Liver (tissue), 9 donors: ENCODE results near the gene SLF1. TPM values are rescaled to one million over a fixed set of nuclear protein-coding genes. Genes with fewer than 3 reads are reported as not detected.

Experiments used
- DNase-seq: peaks from one replicate; pipeline ENCODE4 v3.0.0-alpha.2; 2017; ENCODE audit warnings: low spot score
- H3K27ac ChIP-seq, 2 donors: one replicate each; pipeline ENCODE4 v1.7.0; 2013; ENCODE audit warnings: inconsistent platforms in 2 of 2, low read length in 2 of 2, control low read depth in 1 of 2, low read depth in 1 of 2, mild to moderate bottlenecking in 1 of 2
- H3K27me3 ChIP-seq, 4 donors: one replicate each; pipeline versions ENCODE4 v1.6.1 to v1.7.0; 2013; ENCODE audit warnings: low read length in 3 of 4, inconsistent platforms in 1 of 4, mild to moderate bottlenecking in 1 of 4, moderate library complexity in 1 of 4; ENCODE audit not compliant: control insufficient read depth in 4 of 4, insufficient read depth in 4 of 4
- H3K36me3 ChIP-seq, 4 donors: one replicate each; pipeline versions ENCODE4 v1.6.1 to v1.7.0; 2013; ENCODE audit warnings: low read length in 3 of 4, mild to moderate bottlenecking in 3 of 4, low read depth in 1 of 4, moderate library complexity in 1 of 4; ENCODE audit not compliant: control insufficient read depth in 4 of 4, insufficient read depth in 3 of 4
- H3K4me1 ChIP-seq, 4 donors: one replicate each; pipeline versions ENCODE4 v1.6.1 to v1.7.0; 2013; ENCODE audit warnings: low read length in 3 of 4, mild to moderate bottlenecking in 3 of 4, moderate library complexity in 1 of 4; ENCODE audit not compliant: control insufficient read depth in 4 of 4, insufficient read depth in 4 of 4
- H3K4me3 ChIP-seq, 3 donors: one replicate each; pipeline versions ENCODE4 v1.6.1 to v1.7.0; 2013; ENCODE audit warnings: low read length in 3 of 3, control low read depth in 1 of 3, low read depth in 1 of 3, mild to moderate bottlenecking in 1 of 3
- H3K9ac ChIP-seq, 2 donors: one replicate each; pipeline ENCODE4 v1.7.0; 2013; ENCODE audit warnings: low read length in 2 of 2, mild to moderate bottlenecking in 2 of 2, moderate library complexity in 2 of 2, control low read depth in 1 of 2, low read depth in 1 of 2
- H3K9me3 ChIP-seq, 4 donors: one replicate each; pipeline versions ENCODE4 v1.6.1 to v1.7.0; 2013; ENCODE audit warnings: low read length in 3 of 4; ENCODE audit not compliant: control insufficient read depth in 4 of 4
- EGR1 ChIP-seq, 2 donors: IDR thresholded peaks; 2 replicates each; pipeline ENCODE4 v1.6.1; 2016 to 2018; ENCODE audit warnings: antibody characterized with exemption in 2 of 2, low read depth in 2 of 2
- FOXA1 ChIP-seq: IDR thresholded peaks from 2 replicates; pipeline ENCODE4 v1.6.1; 2016; ENCODE audit warnings: antibody characterized with exemption
- FOXA2 ChIP-seq: IDR thresholded peaks from 2 replicates; pipeline ENCODE4 v1.6.1; 2016; ENCODE audit warnings: antibody characterized with exemption
- GABPA ChIP-seq, 2 donors: IDR thresholded peaks in 1 of 2; conservative IDR thresholded peaks in 1 of 2; 2 replicates each; pipeline ENCODE4 v1.6.1; 2016; ENCODE audit warnings: antibody characterized with exemption in 2 of 2, mild to moderate bottlenecking in 1 of 2, moderate library complexity in 1 of 2
- HNF4A ChIP-seq, 2 donors: conservative IDR thresholded peaks; 2 replicates each; pipeline ENCODE4 v1.6.1; 2016; ENCODE audit warnings: antibody characterized with exemption in 2 of 2, mild to moderate bottlenecking in 2 of 2
- HNF4G ChIP-seq: IDR thresholded peaks from 2 replicates; pipeline ENCODE4 v1.6.1; 2016; ENCODE audit warnings: antibody characterized with exemption
- JUND ChIP-seq, 2 donors: IDR thresholded peaks; 2 replicates each; pipeline ENCODE4 v1.6.1; 2016; ENCODE audit warnings: antibody characterized with exemption in 2 of 2
- NR2F2 ChIP-seq: IDR thresholded peaks from 2 replicates; pipeline ENCODE4 v1.6.1; 2016; ENCODE audit warnings: antibody characterized with exemption
- RAD21 ChIP-seq, 2 donors: IDR thresholded peaks; 2 replicates each; pipeline ENCODE4 v1.6.1; 2016; ENCODE audit warnings: antibody characterized with exemption in 2 of 2, mild to moderate bottlenecking in 2 of 2
- RXRA ChIP-seq, 2 donors: IDR thresholded peaks; 2 replicates each; pipeline ENCODE4 v1.6.1; 2017 to 2018; ENCODE audit warnings: antibody characterized with exemption in 2 of 2, mild to moderate bottlenecking in 1 of 2
- SP1 ChIP-seq: IDR thresholded peaks from 2 replicates; pipeline ENCODE4 v1.6.1; 2018; ENCODE audit warnings: antibody characterized with exemption, mild to moderate bottlenecking
- TAF1 ChIP-seq: conservative IDR thresholded peaks from 2 replicates; pipeline ENCODE4 v1.6.1; 2016; ENCODE audit warnings: antibody characterized with exemption, mild to moderate bottlenecking
- YY1 ChIP-seq: IDR thresholded peaks from 2 replicates; pipeline ENCODE4 v1.6.1; 2016; ENCODE audit warnings: antibody characterized with exemption, mild to moderate bottlenecking
- WGBS: extraction: QIAGEN DNeasy Blood & Tissue Kit; methylation state at CpG from one replicate; pipeline ENCODE4 v1.1.7; 2013; 5-methylcytosine and 5-hydroxymethylcytosine counted together
- polyA plus RNA-seq, 2 donors: library from polyadenylated mRNA; stranded (reverse) in 1 of 2; unstranded in 1 of 2; fragments of 200-250 nt in 1 of 2; fragments of >200 nt in 1 of 2; fragmentation: Nextera tagmentation in 1 of 2; extraction: Ambion mirVana in 1 of 2; gene quantifications; one replicate each; pipeline versions ENCODE4 v1.2.1 to v1.2.3, GENCODE V29; 2013 to 2015
- total RNA-seq, 2 donors: library from RNA; depleted of rRNA; stranded (reverse); fragments of >200 nt; gene quantifications; one replicate each; pipeline ENCODE4 v1.2.3, GENCODE V29; 2014
- TF ChIP-seq, protein P1 (sequence below): IDR thresholded peaks from 2 replicates; pipeline ENCODE4 v1.6.1; 2016; ENCODE audit warnings: antibody characterized with exemption
- TF ChIP-seq, protein P2 (sequence below): IDR thresholded peaks from 2 replicates; pipeline ENCODE4 v1.6.1; 2016; ENCODE audit warnings: antibody characterized with exemption
- TF ChIP-seq, protein P3 (sequence below): IDR thresholded peaks from 2 replicates; pipeline ENCODE4 v1.6.1; 2016; ENCODE audit warnings: antibody characterized with exemption
- TF ChIP-seq, protein P4 (sequence below): IDR thresholded peaks from 2 replicates; pipeline ENCODE4 v1.6.1; 2016; ENCODE audit warnings: antibody characterized with exemption, mild to moderate bottlenecking
- TF ChIP-seq, protein P5 (sequence below): fragments of 150-350 bp; IDR thresholded peaks from 2 replicates; pipeline ENCODE4 v1.5.1; 2017; ENCODE audit warnings: improper control_type of control experiment, low read depth, low read length; ENCODE audit not compliant: missing input control
- donor health status: healthy.
- donor health status: healthy.
- donor health status: healthy.
- donor health status: healthy.
- donor health status: healthy.

SLF1 gene
- total and polyA plus RNA-seq, 4 donors: 0.63 to 6.3 (median 2.6) TPM

DNA sequence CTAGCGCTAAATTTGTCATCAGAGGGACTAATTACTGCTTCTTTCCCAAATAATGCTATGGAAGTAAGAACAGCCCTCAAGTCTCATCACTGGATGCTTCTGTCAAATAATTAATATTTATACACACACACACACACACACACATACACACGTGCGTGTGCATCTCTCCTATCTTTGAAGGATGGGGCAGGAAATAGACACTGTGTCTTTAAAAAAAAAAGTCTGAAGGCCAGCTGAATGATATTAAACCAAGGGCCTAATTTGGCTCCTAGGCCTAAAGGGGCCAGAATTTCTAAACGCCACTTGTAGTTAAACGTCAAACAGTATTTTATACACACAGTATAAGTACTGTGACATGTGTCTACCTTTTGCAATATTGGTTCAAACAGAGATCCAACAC lies 3.3 kb downstream of the SLF1 start:
- Histone ChIP-seq H3K4me1 (peaks cover 2 to 42% (median 18%) of the 10 kb centered on the region in 4 donors), H3K9ac (no peak overlapping the region), H3K27me3 (no peaks in the 10 kb centered on the region), H3K9me3 (no peaks in the 10 kb centered on the region), H3K4me3 (no peak overlapping the region), H3K36me3 (no peaks in the 10 kb centered on the region), H3K27ac (no peak overlapping the region)
- 59% methylated on average over 5 of the region's 5 CpGs for WGBS
- TF ChIP-seq EGR1 (IDR thresholded peaks at IDR 0.05; ENCODE audit: low read depth in 2 of 2) (no peak), HNF4G (no peak), JUND (IDR thresholded peaks at IDR 0.05) (no peak), RAD21 (IDR thresholded peaks at IDR 0.05) (no peak), RXRA (IDR thresholded peaks at IDR 0.05) (no peak), HNF4A (conservative IDR thresholded peaks at IDR 0.05) (no peak), FOXA1 (no peak), FOXA2 (no peak), GABPA (IDR thresholded peaks at IDR 0.05 in 1 of 2, conservative IDR thresholded peaks at IDR 0.05 in 1 of 2) (no peak), NR2F2 (no peak), TAF1 (no peak), SP1 (no peak), YY1 (no peak)
- TF ChIP-seq, protein P1, sequence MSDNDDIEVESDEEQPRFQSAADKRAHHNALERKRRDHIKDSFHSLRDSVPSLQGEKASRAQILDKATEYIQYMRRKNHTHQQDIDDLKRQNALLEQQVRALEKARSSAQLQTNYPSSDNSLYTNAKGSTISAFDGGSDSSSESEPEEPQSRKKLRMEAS: no peak
- TF ChIP-seq, protein P2, sequence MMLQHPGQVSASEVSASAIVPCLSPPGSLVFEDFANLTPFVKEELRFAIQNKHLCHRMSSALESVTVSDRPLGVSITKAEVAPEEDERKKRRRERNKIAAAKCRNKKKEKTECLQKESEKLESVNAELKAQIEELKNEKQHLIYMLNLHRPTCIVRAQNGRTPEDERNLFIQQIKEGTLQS: no peak
- TF ChIP-seq, protein P3, sequence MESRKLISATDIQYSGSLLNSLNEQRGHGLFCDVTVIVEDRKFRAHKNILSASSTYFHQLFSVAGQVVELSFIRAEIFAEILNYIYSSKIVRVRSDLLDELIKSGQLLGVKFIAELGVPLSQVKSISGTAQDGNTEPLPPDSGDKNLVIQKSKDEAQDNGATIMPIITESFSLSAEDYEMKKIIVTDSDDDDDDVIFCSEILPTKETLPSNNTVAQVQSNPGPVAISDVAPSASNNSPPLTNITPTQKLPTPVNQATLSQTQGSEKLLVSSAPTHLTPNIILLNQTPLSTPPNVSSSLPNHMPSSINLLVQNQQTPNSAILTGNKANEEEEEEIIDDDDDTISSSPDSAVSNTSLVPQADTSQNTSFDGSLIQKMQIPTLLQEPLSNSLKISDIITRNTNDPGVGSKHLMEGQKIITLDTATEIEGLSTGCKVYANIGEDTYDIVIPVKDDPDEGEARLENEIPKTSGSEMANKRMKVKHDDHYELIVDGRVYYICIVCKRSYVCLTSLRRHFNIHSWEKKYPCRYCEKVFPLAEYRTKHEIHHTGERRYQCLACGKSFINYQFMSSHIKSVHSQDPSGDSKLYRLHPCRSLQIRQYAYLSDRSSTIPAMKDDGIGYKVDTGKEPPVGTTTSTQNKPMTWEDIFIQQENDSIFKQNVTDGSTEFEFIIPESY: no peak
- TF ChIP-seq, protein P4, sequence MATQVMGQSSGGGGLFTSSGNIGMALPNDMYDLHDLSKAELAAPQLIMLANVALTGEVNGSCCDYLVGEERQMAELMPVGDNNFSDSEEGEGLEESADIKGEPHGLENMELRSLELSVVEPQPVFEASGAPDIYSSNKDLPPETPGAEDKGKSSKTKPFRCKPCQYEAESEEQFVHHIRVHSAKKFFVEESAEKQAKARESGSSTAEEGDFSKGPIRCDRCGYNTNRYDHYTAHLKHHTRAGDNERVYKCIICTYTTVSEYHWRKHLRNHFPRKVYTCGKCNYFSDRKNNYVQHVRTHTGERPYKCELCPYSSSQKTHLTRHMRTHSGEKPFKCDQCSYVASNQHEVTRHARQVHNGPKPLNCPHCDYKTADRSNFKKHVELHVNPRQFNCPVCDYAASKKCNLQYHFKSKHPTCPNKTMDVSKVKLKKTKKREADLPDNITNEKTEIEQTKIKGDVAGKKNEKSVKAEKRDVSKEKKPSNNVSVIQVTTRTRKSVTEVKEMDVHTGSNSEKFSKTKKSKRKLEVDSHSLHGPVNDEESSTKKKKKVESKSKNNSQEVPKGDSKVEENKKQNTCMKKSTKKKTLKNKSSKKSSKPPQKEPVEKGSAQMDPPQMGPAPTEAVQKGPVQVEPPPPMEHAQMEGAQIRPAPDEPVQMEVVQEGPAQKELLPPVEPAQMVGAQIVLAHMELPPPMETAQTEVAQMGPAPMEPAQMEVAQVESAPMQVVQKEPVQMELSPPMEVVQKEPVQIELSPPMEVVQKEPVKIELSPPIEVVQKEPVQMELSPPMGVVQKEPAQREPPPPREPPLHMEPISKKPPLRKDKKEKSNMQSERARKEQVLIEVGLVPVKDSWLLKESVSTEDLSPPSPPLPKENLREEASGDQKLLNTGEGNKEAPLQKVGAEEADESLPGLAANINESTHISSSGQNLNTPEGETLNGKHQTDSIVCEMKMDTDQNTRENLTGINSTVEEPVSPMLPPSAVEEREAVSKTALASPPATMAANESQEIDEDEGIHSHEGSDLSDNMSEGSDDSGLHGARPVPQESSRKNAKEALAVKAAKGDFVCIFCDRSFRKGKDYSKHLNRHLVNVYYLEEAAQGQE: no peak
- TF ChIP-seq, protein P5, sequence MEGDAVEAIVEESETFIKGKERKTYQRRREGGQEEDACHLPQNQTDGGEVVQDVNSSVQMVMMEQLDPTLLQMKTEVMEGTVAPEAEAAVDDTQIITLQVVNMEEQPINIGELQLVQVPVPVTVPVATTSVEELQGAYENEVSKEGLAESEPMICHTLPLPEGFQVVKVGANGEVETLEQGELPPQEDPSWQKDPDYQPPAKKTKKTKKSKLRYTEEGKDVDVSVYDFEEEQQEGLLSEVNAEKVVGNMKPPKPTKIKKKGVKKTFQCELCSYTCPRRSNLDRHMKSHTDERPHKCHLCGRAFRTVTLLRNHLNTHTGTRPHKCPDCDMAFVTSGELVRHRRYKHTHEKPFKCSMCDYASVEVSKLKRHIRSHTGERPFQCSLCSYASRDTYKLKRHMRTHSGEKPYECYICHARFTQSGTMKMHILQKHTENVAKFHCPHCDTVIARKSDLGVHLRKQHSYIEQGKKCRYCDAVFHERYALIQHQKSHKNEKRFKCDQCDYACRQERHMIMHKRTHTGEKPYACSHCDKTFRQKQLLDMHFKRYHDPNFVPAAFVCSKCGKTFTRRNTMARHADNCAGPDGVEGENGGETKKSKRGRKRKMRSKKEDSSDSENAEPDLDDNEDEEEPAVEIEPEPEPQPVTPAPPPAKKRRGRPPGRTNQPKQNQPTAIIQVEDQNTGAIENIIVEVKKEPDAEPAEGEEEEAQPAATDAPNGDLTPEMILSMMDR: no peak
- no peak for DNase-seq
